Smooth muscle cell (in vitro differentiated cells): Measurements from ENCODE around the gene SLC22A16. TPM values are rescaled to one million over a fixed set of nuclear protein-coding genes. Genes with fewer than 3 reads are reported as not detected.

ENCODE experiments used
- DNase-seq: peaks from one replicate; lab custom pipeline; 2025; ENCODE audit not compliant: unreplicated experiment; lab: John Stamatoyannopoulos, UW
- H2AFZ ChIP-seq: fragments of 200-600 bp; sonication (generic); 2 replicates; pipeline ENCODE4 v1.6.0; 2016; ENCODE audit warnings: antibody characterized with exemption, low read depth, mild to moderate bottlenecking
- H3F3A ChIP-seq: fragments of 200-600 bp; sonication (generic); 2 replicates; pipeline ENCODE4 v1.6.0; 2017; ENCODE audit warnings: antibody characterized with exemption, low read depth
- H3K27ac ChIP-seq: fragments of 200-600 bp; sonication (generic); 2 replicates; pipeline ENCODE4 v1.5.1; 2016; ENCODE audit warnings: low read depth, mild to moderate bottlenecking
- H3K27me3 ChIP-seq: fragments of 200-600 bp; sonication (generic); 2 replicates; pipeline ENCODE4 v1.6.1; 2016; ENCODE audit warnings: low read depth, mild to moderate bottlenecking
- H3K36me3 ChIP-seq: fragments of 200-600 bp; sonication (generic); 2 replicates; pipeline ENCODE4 v1.5.1; 2016; ENCODE audit warnings: low read depth
- H3K4me1 ChIP-seq: fragments of 200-600 bp; sonication (generic); 2 replicates; pipeline ENCODE4 v1.5.1; 2016; ENCODE audit warnings: low read depth
- H3K4me2 ChIP-seq: fragments of 200-600 bp; sonication (generic); 2 replicates; pipeline ENCODE4 v1.6.0; 2016; ENCODE audit warnings: mild to moderate bottlenecking
- H3K4me3 ChIP-seq: fragments of 200-600 bp; sonication (generic); 2 replicates; pipeline ENCODE4 v1.5.1; 2016; ENCODE audit warnings: mild to moderate bottlenecking
- H3K79me2 ChIP-seq: fragments of 200-600 bp; sonication (generic); 2 replicates; pipeline ENCODE4 v1.6.0; 2016; ENCODE audit warnings: low read depth, mild to moderate bottlenecking
- H3K9ac ChIP-seq: fragments of 200-600 bp; sonication (generic); 2 replicates; pipeline ENCODE4 v1.6.0; 2016; ENCODE audit warnings: low read depth
- H3K9me3 ChIP-seq: fragments of 200-600 bp; sonication (generic); replicated peaks from 2 replicates; pipeline ENCODE4 v1.5.1; 2016; ENCODE audit warnings: low read depth
- H4K20me1 ChIP-seq: fragments of 200-600 bp; sonication (generic); 2 replicates; pipeline ENCODE4 v1.6.0; 2016; ENCODE audit warnings: low read depth
- CTCF ChIP-seq: fragments of 200-600 bp; sonication (generic); IDR thresholded peaks from 2 replicates; pipeline ENCODE4 v1.5.1; 2017; ENCODE audit warnings: borderline replicate concordance, mild to moderate bottlenecking, antibody characterized with exemption; ENCODE audit not compliant: insufficient read depth, poor library complexity, severe bottlenecking
- WGBS: methylation state at CpG from one replicate; pipeline ENCODE4 v1.1.7; 2016; ENCODE audit warnings: low lambda C conversion rate; 5-methylcytosine and 5-hydroxymethylcytosine counted together
- polyA plus RNA-seq: library from polyadenylated mRNA; unstranded; fragments of >200 nt; fragmentation: Nextera tagmentation; extraction: Ambion mirVana; gene quantifications from 2 replicates; pipeline ENCODE4 v1.2.1, GENCODE V29; 2016
- total RNA-seq: library from RNA; depleted of rRNA; stranded (reverse); fragments of >200 nt; gene quantifications from 2 replicates; pipeline ENCODE4 v1.2.3, GENCODE V29; 2014

SLC22A16 gene
- total and polyA plus RNA-seq, 2 experiments from 2014 or later, result not detected

GRCh38 chr6:110474500-110474899 is 1.9 kb downstream of the SLC22A16 start:
- no peaks in the 10 kb centered on the region for H3K4me1 ChIP-seq
- H3K4me3 ChIP-seq, result no peak overlapping the region
- WGBS, result 90% methylated on average over 4 of the region's 4 CpGs
- no peaks in the 10 kb centered on the region for H3K79me2 ChIP-seq
- no peak overlapping the region for H2AFZ ChIP-seq
- H3K27me3 ChIP-seq, result no peaks in the 10 kb centered on the region
- no peaks in the 10 kb centered on the region for H3F3A ChIP-seq
- H4K20me1 ChIP-seq, result no peaks in the 10 kb centered on the region
- no peaks in the 10 kb centered on the region for H3K36me3 ChIP-seq
- H3K27ac ChIP-seq, result no peak overlapping the region
- no peak for TF ChIP-seq CTCF
- H3K4me2 ChIP-seq, result no peak overlapping the region
- no peaks in the 10 kb centered on the region for H3K9me3 ChIP-seq
- H3K9ac ChIP-seq, result no peak overlapping the region
- no peak for DNase-seq

DNA sequence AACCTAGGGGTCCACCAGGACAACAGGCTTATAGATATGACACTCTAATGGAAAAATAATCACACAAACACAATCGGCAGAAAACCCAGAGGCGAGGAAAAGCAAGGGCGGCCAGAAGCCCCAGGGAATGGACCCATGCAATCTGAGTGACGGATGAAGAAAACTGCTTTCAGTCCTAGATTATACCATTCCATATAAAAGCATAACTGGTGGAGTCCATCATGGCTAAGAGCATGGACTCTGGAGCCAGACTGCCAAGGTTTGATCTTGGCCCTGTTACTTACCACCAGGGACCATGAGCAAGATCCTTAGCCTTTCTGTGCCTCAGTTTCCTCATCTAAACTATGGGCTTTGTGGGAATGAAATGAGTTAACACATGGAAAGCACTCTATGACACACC is 3.7 kb downstream of the SLC22A16 start:
- Histone ChIP-seq H3K36me3 (no peaks in the 10 kb centered on the region), H3K27ac (no peak overlapping the region), H3K79me2 (no peaks in the 10 kb centered on the region), H3K9me3 (no peaks in the 10 kb centered on the region), H3F3A (no peaks in the 10 kb centered on the region), H4K20me1 (no peaks in the 10 kb centered on the region), H3K27me3 (no peaks in the 10 kb centered on the region), H3K4me2 (no peak overlapping the region), H3K4me3 (no peak overlapping the region), H3K9ac (no peak overlapping the region), H3K4me1 (no peaks in the 10 kb centered on the region), H2AFZ (no peak overlapping the region)
- TF ChIP-seq CTCF, result no peak
- 92% methylated on average over 4 of the region's 4 CpGs for WGBS
- no peak for DNase-seq

GRCh38 chr6:110471726-110472365 is 4.6 kb downstream of the SLC22A16 start:
- Histone ChIP-seq H3K79me2 (no peaks in the 10 kb centered on the region), H3K27ac (no peak overlapping the region), H3F3A (no peaks in the 10 kb centered on the region), H3K9ac (no peak overlapping the region), H4K20me1 (no peaks in the 10 kb centered on the region), H3K36me3 (no peaks in the 10 kb centered on the region), H3K9me3 (no peaks in the 10 kb centered on the region), H3K4me3 (no peak overlapping the region), H3K4me1 (no peaks in the 10 kb centered on the region), H3K27me3 (no peaks in the 10 kb centered on the region), H3K4me2 (no peak overlapping the region), H2AFZ (no peak overlapping the region)
- WGBS, result 85% methylated on average over 3 of the region's 3 CpGs
- DNase-seq, result no peak
- TF ChIP-seq CTCF, result no peak

DNA sequence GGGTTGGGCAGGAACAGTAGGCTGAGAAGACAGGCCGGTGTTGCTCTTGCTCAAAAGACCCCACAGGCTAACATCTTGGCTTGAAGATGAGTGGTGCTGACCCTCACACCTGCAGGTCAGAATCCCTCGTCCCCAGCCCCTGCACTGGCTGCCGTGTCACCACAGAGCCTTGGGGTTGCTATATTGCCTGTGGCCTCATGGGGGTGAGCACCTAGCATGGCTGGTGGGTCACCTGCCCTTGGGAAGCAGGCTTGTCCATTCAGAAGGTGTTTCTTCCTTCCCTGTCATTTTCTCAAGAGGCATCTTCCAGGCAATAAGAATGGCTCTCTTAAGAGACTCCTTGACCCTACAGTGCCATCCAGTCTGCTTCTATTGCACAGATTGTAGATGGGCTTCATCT is 7.7 kb downstream of the SLC22A16 start:
- Histone ChIP-seq H3K4me1 (no peaks in the 10 kb centered on the region), H3K4me3 (no peak overlapping the region), H2AFZ (no peak overlapping the region), H3K27me3 (no peaks in the 10 kb centered on the region), H3K36me3 (no peaks in the 10 kb centered on the region), H3K27ac (no peak overlapping the region), H3K79me2 (no peaks in the 10 kb centered on the region), H3K9me3 (no peaks in the 10 kb centered on the region), H3F3A (no peaks in the 10 kb centered on the region), H4K20me1 (no peaks in the 10 kb centered on the region), H3K4me2 (no peak overlapping the region), H3K9ac (no peak overlapping the region)
- DNase-seq, result no peak
- no peak for TF ChIP-seq CTCF
- WGBS, result 84% methylated on average over 3 of the region's 3 CpGs
